Neural cell (in vitro differentiated cells): Measurements from ENCODE around the gene MTFR2. TPM values are rescaled to one million over a fixed set of nuclear protein-coding genes. Genes with fewer than 3 reads are reported as not detected.

Experiments
- H2AFZ ChIP-seq: fragments of 200-600, 300-800 bp; sonication (generic), shearing (Covaris generic); 2 replicates; pipeline ENCODE4 v1.6.0; 2014; ENCODE audit warnings: low read depth, mild to moderate bottlenecking, antibody characterized with exemption, low read length, moderate library complexity
- H3F3A ChIP-seq: fragments of 200-600 bp; shearing (Covaris generic); 2 replicates; pipeline ENCODE4 v1.6.1; 2016; ENCODE audit warnings: mild to moderate bottlenecking, moderate library complexity, mixed read lengths, antibody characterized with exemption, low read length; ENCODE audit not compliant: insufficient read depth, poor library complexity, severe bottlenecking
- H3K27ac ChIP-seq: fragments of 200-600, 300-800 bp; sonication (generic), shearing (Covaris generic); 2 replicates; pipeline ENCODE4 v1.5.1; 2014; ENCODE audit warnings: mild to moderate bottlenecking, low read length, moderate library complexity
- H3K27me3 ChIP-seq: fragments of 300-800, 200-600 bp; sonication (generic), shearing (Covaris generic); 2 replicates; pipeline ENCODE4 v1.6.0; 2014; ENCODE audit warnings: mild to moderate bottlenecking, low read depth, low read length, moderate library complexity; ENCODE audit not compliant: insufficient read depth
- H3K36me3 ChIP-seq: fragments of 300-800, 200-600 bp; sonication (generic), shearing (Covaris generic); 2 replicates; pipeline ENCODE4 v1.5.1; 2014; ENCODE audit warnings: mild to moderate bottlenecking, antibody characterized with exemption, low read length, moderate library complexity; ENCODE audit not compliant: insufficient read depth
- H3K4me2 ChIP-seq: fragments of 300-800, 200-600 bp; sonication (generic), shearing (Covaris generic); 2 replicates; pipeline ENCODE4 v1.6.0; 2014; ENCODE audit warnings: mild to moderate bottlenecking, low read length
- H3K4me3 ChIP-seq: fragments of 300-800, 200-600 bp; sonication (generic), shearing (Covaris generic); 2 replicates; pipeline ENCODE4 v1.5.1; 2014; ENCODE audit warnings: mild to moderate bottlenecking, low read length, moderate library complexity
- H3K79me2 ChIP-seq: fragments of 200-600 bp; shearing (Covaris generic); replicated peaks from 2 replicates; pipeline ENCODE4 v1.6.0; 2014; ENCODE audit warnings: mild to moderate bottlenecking, low read length, moderate library complexity; ENCODE audit not compliant: insufficient read depth
- H3K9ac ChIP-seq: fragments of 300-800, 200-600 bp; sonication (generic), shearing (Covaris generic); 2 replicates; pipeline ENCODE4 v1.6.1; 2016; ENCODE audit warnings: mild to moderate bottlenecking, low read length, mixed read lengths
- H3K9me2 ChIP-seq: fragments of 200-600 bp; shearing (Covaris generic); 2 replicates; pipeline ENCODE4 v1.6.1; 2016; ENCODE audit warnings: mild to moderate bottlenecking, low read length, mixed read lengths; ENCODE audit not compliant: insufficient read depth
- H3K9me3 ChIP-seq: fragments of 200-600, 300-800 bp; sonication (generic), shearing (Covaris generic); 2 replicates; pipeline ENCODE4 v1.6.1; 2016; ENCODE audit warnings: mild to moderate bottlenecking, mixed run types, low read length, moderate library complexity, mixed read lengths
- H4K20me1 ChIP-seq: fragments of 200-600 bp; shearing (Covaris generic); 2 replicates; pipeline ENCODE4 v1.6.1; 2016; ENCODE audit warnings: mild to moderate bottlenecking, mixed run types; ENCODE audit not compliant: insufficient read depth
- EP300 ChIP-seq: fragments of 450-650 bp; conservative IDR thresholded peaks from 2 replicates; pipeline ENCODE4 v1.6.1; 2014; ENCODE audit warnings: antibody characterized with exemption, mild to moderate bottlenecking, moderate library complexity; ENCODE audit not compliant: poor library complexity, severe bottlenecking
- EZH2 ChIP-seq: fragments of 200-600, 300-800 bp; shearing (Covaris generic), sonication (generic); IDR thresholded peaks from 2 replicates; pipeline ENCODE4 v1.6.1; 2014; ENCODE audit warnings: antibody characterized with exemption, low read length, borderline replicate concordance, mild to moderate bottlenecking; ENCODE audit not compliant: insufficient read depth, poor library complexity, severe bottlenecking
- MXI1 ChIP-seq: fragments of 450-650 bp; conservative IDR thresholded peaks from 2 replicates; pipeline ENCODE4 v1.6.1; 2014; ENCODE audit warnings: antibody characterized with exemption, mild to moderate bottlenecking; ENCODE audit not compliant: poor library complexity, severe bottlenecking
- POLR2AphosphoS5 ChIP-seq: IDR thresholded peaks from 2 replicates; pipeline ENCODE4 v1.6.1; 2012
- RAD21 ChIP-seq: fragments of 450-650 bp; conservative IDR thresholded peaks from 2 replicates; pipeline ENCODE4 v1.6.1; 2014; ENCODE audit warnings: antibody characterized with exemption, mild to moderate bottlenecking, moderate library complexity
- SMC3 ChIP-seq: fragments of 450-650 bp; conservative IDR thresholded peaks from 2 replicates; pipeline ENCODE4 v1.6.1; 2014; ENCODE audit warnings: antibody characterized with exemption, mild to moderate bottlenecking, moderate library complexity; ENCODE audit not compliant: poor library complexity
- TAF1 ChIP-seq: IDR thresholded peaks from 2 replicates; pipeline ENCODE4 v1.6.1; 2012; ENCODE audit warnings: low read depth
- polyA plus RNA-seq: library from polyadenylated mRNA; depleted of rRNA; stranded (reverse); fragments of >200 nt; gene quantifications from 2 replicates; pipeline ENCODE4 v1.2.3, GENCODE V29; 2014
- TF ChIP-seq, protein P1 (sequence below): fragments of 450-650 bp; IDR thresholded peaks from 2 replicates; pipeline ENCODE4 v1.5.1; 2014; ENCODE audit warnings: antibody characterized with exemption, mild to moderate bottlenecking, moderate library complexity; ENCODE audit not compliant: poor library complexity, severe bottlenecking
- TF ChIP-seq, protein P2 (sequence below): IDR thresholded peaks from 2 replicates; pipeline ENCODE4 v1.6.1; 2012; ENCODE audit warnings: borderline replicate concordance

The MTFR2 gene
- polyA plus RNA-seq, 1 donor from 2014 or later, result not detected

DNA sequence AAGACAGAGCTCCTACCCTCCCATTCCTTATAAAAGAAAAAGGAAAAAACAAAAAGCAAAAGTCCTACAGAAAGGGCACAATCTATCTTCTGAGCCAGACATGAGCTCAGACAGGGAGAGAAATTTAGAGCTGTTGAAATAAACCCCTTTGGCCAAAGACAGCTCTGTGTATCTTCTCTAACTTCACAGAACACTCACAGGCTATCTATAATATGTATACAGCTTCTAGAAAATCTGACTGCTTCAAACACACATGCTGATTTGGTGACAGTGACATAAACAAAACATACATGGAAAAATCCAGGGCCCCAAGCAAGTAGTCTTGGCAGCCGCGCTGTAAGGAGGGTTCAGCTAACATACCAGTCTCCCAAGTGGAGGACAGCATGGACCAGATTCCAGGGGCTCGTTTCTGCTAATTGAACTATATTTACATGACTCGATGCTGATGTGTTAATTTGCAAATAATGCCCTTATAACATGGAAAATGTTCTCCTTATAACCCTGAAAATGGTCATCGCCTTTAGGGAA is 37.0 kb downstream of the MTFR2 start:
- TF ChIP-seq, protein P1, sequence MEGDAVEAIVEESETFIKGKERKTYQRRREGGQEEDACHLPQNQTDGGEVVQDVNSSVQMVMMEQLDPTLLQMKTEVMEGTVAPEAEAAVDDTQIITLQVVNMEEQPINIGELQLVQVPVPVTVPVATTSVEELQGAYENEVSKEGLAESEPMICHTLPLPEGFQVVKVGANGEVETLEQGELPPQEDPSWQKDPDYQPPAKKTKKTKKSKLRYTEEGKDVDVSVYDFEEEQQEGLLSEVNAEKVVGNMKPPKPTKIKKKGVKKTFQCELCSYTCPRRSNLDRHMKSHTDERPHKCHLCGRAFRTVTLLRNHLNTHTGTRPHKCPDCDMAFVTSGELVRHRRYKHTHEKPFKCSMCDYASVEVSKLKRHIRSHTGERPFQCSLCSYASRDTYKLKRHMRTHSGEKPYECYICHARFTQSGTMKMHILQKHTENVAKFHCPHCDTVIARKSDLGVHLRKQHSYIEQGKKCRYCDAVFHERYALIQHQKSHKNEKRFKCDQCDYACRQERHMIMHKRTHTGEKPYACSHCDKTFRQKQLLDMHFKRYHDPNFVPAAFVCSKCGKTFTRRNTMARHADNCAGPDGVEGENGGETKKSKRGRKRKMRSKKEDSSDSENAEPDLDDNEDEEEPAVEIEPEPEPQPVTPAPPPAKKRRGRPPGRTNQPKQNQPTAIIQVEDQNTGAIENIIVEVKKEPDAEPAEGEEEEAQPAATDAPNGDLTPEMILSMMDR, result no peak
- TF ChIP-seq POLR2AphosphoS5, result no peak
- no peak for TF ChIP-seq EZH2
- TF ChIP-seq EP300, result no peak
- no peak for TF ChIP-seq MXI1
- no peak for TF ChIP-seq RAD21
- TF ChIP-seq TAF1, result no peak
- TF ChIP-seq, protein P2, sequence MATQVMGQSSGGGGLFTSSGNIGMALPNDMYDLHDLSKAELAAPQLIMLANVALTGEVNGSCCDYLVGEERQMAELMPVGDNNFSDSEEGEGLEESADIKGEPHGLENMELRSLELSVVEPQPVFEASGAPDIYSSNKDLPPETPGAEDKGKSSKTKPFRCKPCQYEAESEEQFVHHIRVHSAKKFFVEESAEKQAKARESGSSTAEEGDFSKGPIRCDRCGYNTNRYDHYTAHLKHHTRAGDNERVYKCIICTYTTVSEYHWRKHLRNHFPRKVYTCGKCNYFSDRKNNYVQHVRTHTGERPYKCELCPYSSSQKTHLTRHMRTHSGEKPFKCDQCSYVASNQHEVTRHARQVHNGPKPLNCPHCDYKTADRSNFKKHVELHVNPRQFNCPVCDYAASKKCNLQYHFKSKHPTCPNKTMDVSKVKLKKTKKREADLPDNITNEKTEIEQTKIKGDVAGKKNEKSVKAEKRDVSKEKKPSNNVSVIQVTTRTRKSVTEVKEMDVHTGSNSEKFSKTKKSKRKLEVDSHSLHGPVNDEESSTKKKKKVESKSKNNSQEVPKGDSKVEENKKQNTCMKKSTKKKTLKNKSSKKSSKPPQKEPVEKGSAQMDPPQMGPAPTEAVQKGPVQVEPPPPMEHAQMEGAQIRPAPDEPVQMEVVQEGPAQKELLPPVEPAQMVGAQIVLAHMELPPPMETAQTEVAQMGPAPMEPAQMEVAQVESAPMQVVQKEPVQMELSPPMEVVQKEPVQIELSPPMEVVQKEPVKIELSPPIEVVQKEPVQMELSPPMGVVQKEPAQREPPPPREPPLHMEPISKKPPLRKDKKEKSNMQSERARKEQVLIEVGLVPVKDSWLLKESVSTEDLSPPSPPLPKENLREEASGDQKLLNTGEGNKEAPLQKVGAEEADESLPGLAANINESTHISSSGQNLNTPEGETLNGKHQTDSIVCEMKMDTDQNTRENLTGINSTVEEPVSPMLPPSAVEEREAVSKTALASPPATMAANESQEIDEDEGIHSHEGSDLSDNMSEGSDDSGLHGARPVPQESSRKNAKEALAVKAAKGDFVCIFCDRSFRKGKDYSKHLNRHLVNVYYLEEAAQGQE, result no peak
- TF ChIP-seq SMC3, result no peak

DNA sequence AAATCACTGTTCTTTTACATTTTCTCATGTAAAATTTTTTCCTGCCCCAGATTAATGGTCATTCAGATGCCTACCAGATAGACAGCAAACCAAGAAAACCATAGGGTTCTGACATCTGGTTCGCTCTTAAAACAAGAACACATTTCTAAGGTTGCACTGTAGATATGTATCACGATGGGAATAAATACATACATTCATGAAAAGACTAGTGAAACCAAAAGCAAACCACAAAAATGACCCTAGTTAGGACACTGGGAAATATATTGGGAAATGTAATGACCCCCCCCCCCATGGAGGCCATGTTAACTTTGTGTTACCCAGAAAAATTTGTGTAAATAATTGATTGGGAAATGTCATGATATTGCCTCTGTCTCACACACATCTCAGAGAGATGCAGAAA is 37.5 kb downstream of the MTFR2 start:
- no peaks in the 10 kb centered on the region for H3F3A ChIP-seq
- H3K27me3 ChIP-seq, result no peaks in the 10 kb centered on the region

More for the DNA sequence above, 37.0 kb downstream of the MTFR2 start:
- H3K4me2 ChIP-seq, result no peak overlapping the region
- H3K79me2 ChIP-seq, result no peaks in the 10 kb centered on the region
- no peak overlapping the region for H2AFZ ChIP-seq
- no peaks in the 10 kb centered on the region for H3K36me3 ChIP-seq
- H3K9ac ChIP-seq, result no peak overlapping the region
- H4K20me1 ChIP-seq, result no peaks in the 10 kb centered on the region
- no peak overlapping the region for H3K27ac ChIP-seq
- no peaks in the 10 kb centered on the region for H3F3A ChIP-seq
- no peak overlapping the region for H3K4me3 ChIP-seq
- H3K9me3 ChIP-seq, result no peaks in the 10 kb centered on the region
- no peaks in the 10 kb centered on the region for H3K27me3 ChIP-seq
- H3K9me2 ChIP-seq, result no peaks in the 10 kb centered on the region

More for the DNA sequence above, 37.5 kb downstream of the MTFR2 start:
- H3K9ac ChIP-seq, result no peak overlapping the region
- H3K79me2 ChIP-seq, result no peaks in the 10 kb centered on the region
- no peaks in the 10 kb centered on the region for H3K9me3 ChIP-seq
- TF ChIP-seq POLR2AphosphoS5, result no peak
- TF ChIP-seq, protein P1, result no peak
- TF ChIP-seq RAD21, result no peak
- no peak for TF ChIP-seq EZH2
- TF ChIP-seq, protein P2, result no peak
- TF ChIP-seq SMC3, result no peak
- TF ChIP-seq TAF1, result no peak
- TF ChIP-seq MXI1, result no peak
- TF ChIP-seq EP300, result no peak
- H2AFZ ChIP-seq, result no peak overlapping the region
- no peak overlapping the region for H3K4me3 ChIP-seq
- no peaks in the 10 kb centered on the region for H4K20me1 ChIP-seq
- H3K9me2 ChIP-seq, result no peaks in the 10 kb centered on the region
- H3K4me2 ChIP-seq, result no peak overlapping the region
- H3K36me3 ChIP-seq, result no peaks in the 10 kb centered on the region
- no peak overlapping the region for H3K27ac ChIP-seq
